Peyer's patch (tissue), 4 donors: Measurements from ENCODE around the gene NOB1. TPM values are rescaled to one million over a fixed set of nuclear protein-coding genes. Genes with fewer than 3 reads are reported as not detected.

Experiments used
- DNase-seq, 3 donors: peaks; one replicate each; pipeline ENCODE4 v3.0.0-alpha.2; 2017 to 2019
- H3K27ac ChIP-seq, 4 donors: fragments of 200-600 bp; sonication (generic); one replicate each; pipeline ENCODE4 v1.5.1; 2016 to 2019
- H3K27me3 ChIP-seq, 2 donors: fragments of 200-600 bp; sonication (generic); one replicate each; pipeline ENCODE4 v1.5.1; 2019
- H3K36me3 ChIP-seq, 3 donors: fragments of 200-600 bp; sonication (generic); one replicate each; pipeline ENCODE4 v1.5.1; 2016 to 2019
- H3K4me1 ChIP-seq, 4 donors: fragments of 200-600 bp; sonication (generic); one replicate each; pipeline ENCODE4 v1.5.1; 2016 to 2019
- H3K4me3 ChIP-seq, 4 donors: fragments of 200-600 bp; sonication (generic); 1 replicate in 3 of 4; 2 replicates in 1 of 4; pipeline ENCODE4 v1.5.1; 2016 to 2019; ENCODE audit warnings: mild to moderate bottlenecking in 1 of 4
- H3K9me3 ChIP-seq, 4 donors: fragments of 200-600 bp; sonication (generic); one replicate each; pipeline ENCODE4 v1.5.1; 2016 to 2019; ENCODE audit warnings: mild to moderate bottlenecking in 1 of 4
- CTCF ChIP-seq, 6 experiments: fragments of 450-650 bp in 4 of 6; fragments of 200-600 bp in 2 of 6; sonication (generic) in 1 of 6; IDR thresholded peaks; one replicate each; pipeline ENCODE4 v1.5.1; 2017 to 2019; ENCODE audit warnings: antibody characterized with exemption in 6 of 6, mild to moderate bottlenecking in 3 of 6, moderate library complexity in 1 of 6
- POLR2A ChIP-seq, 2 donors: fragments of 450-650 bp; IDR thresholded peaks; one replicate each; pipeline ENCODE4 v1.5.1; 2017; ENCODE audit warnings: antibody characterized with exemption in 2 of 2, mild to moderate bottlenecking in 2 of 2, moderate library complexity in 2 of 2
- total RNA-seq, 4 donors: library from RNA; depleted of rRNA; stranded (reverse); fragments of >200 nt; gene quantifications; one replicate each; pipeline ENCODE4 v1.1.0, GENCODE V29; 2016

The NOB1 gene
- total RNA-seq, 4 donors from 2014 or later, result 13.5 to 37.1 (median 27.7) TPM

GRCh38 chr16:69727916-69728270 is 26.8 kb downstream of the NOB1 start:
- Histone ChIP-seq H3K4me1 (peaks cover 0 to 18% (median 2%) of the 10 kb centered on the region in 4 donors), H3K27ac (peak overlapping the region in 2 of 4 donors; percentile 79 to 83), H3K27me3 (no peaks in the 10 kb centered on the region), H3K36me3 (no peaks in the 10 kb centered on the region), H3K4me3 (no peak overlapping the region), H3K9me3 (no peaks in the 10 kb centered on the region)
- TF ChIP-seq POLR2A (IDR thresholded peaks at IDR 0.05), result no peak
- no peak for TF ChIP-seq CTCF (IDR thresholded peaks at IDR 0.05)
- DNase-seq, result peak in 1 of 3 donors; percentile 49

- Histone ChIP-seq H3K27me3 (no peaks in the 10 kb centered on the region), H3K4me1 (peaks cover 0 to 18% (median 2%) of the 10 kb centered on the region in 4 donors), H3K9me3 (no peaks in the 10 kb centered on the region), H3K4me3 (peak within 1 kb of the TSS; percentile 48 to 56 (median 53)), H3K27ac (peak within 1 kb of the TSS; percentile 79 to 86 (median 81)), H3K36me3 (no peaks in the 10 kb centered on the region)
- DNase-seq, result peak; percentile 95 to 97 (median 97)
- peak; percentile 82 to 94 for TF ChIP-seq POLR2A (IDR thresholded peaks at IDR 0.05)
- TF ChIP-seq CTCF (IDR thresholded peaks at IDR 0.05), result no peak
These were observed 28.2 kb downstream of the NOB1 start, which contains the start of gene NQO1 for GRCh38 chr16:69726313-69727060. Gene NQO1, minus strand, starts transcription at chr16:69726560. Its CDS starts 121 bp downstream, at chr16:69726439.

- Histone ChIP-seq H3K27ac (peak overlapping the region; percentile 79 to 86 (median 81)), H3K4me3 (peak overlapping the region; percentile 48 to 56 (median 53)), H3K27me3 (no peaks in the 10 kb centered on the region), H3K36me3 (no peaks in the 10 kb centered on the region), H3K9me3 (no peaks in the 10 kb centered on the region), H3K4me1 (peaks cover 0 to 18% (median 2%) of the 10 kb centered on the region in 4 donors)
- TF ChIP-seq CTCF (IDR thresholded peaks at IDR 0.05), result no peak
- no peak for TF ChIP-seq POLR2A (IDR thresholded peaks at IDR 0.05)
- peak in 1 of 3 donors; percentile 44 for DNase-seq
These were observed 29.0 kb downstream of the NOB1 start for GRCh38 chr16:69725480-69726312.

- TF ChIP-seq POLR2A (IDR thresholded peaks at IDR 0.05) (no peak), CTCF (IDR thresholded peaks at IDR 0.05) (no peak)
- Histone ChIP-seq H3K27ac (peak overlapping the region in 3 of 4 donors; percentile 79 to 86 (median 83)), H3K4me3 (peak overlapping the region in 1 of 4 donors; percentile 48), H3K9me3 (no peaks in the 10 kb centered on the region), H3K4me1 (peaks cover 0 to 18% (median 2%) of the 10 kb centered on the region in 4 donors), H3K27me3 (no peaks in the 10 kb centered on the region), H3K36me3 (no peaks in the 10 kb centered on the region)
- DNase-seq, result peak in 1 of 3 donors; percentile 33
These were observed 29.7 kb downstream of the NOB1 start for GRCh38 chr16:69724981-69725479.

- TF ChIP-seq CTCF (IDR thresholded peaks at IDR 0.05), result no peak
- TF ChIP-seq POLR2A (IDR thresholded peaks at IDR 0.05), result no peak
- H3K4me3 ChIP-seq, result peak overlapping the region in 2 of 4 donors; percentile 7 to 48
- peak in 1 of 3 donors; percentile 10 for DNase-seq
- no peaks in the 10 kb centered on the region for H3K27me3 ChIP-seq
- peak overlapping the region in 3 of 4 donors; percentile 79 to 86 (median 83) for H3K27ac ChIP-seq
- H3K9me3 ChIP-seq, result no peaks in the 10 kb centered on the region
- peaks cover 0 to 18% (median 2%) of the 10 kb centered on the region in 4 donors for H3K4me1 ChIP-seq
- no peaks in the 10 kb centered on the region for H3K36me3 ChIP-seq
These were observed 30.3 kb downstream of the NOB1 start for GRCh38 chr16:69724414-69724873.
